Sigmoid colon (tissue), 4 donors: ENCODE measurements around the gene SART3.

Source experiments
- CTCF ChIP-seq, 4 experiments: fragments of 450-650 bp in 3 of 4; fragments of 200-600 bp in 1 of 4; IDR thresholded peaks; one replicate each; pipeline ENCODE4 v1.5.1; 2016 to 2019; ENCODE audit warnings: antibody characterized with exemption in 4 of 4, mild to moderate bottlenecking in 3 of 4, moderate library complexity in 2 of 4
- EP300 ChIP-seq, 4 donors: sonication (generic); formaldehyde crosslinking; IDR thresholded peaks; one replicate each; pipeline ENCODE4 v1.6.1; 2017; ENCODE audit warnings: antibody characterized with exemption in 4 of 4
- POLR2A ChIP-seq, 2 donors: fragments of 450-650 bp; IDR thresholded peaks; one replicate each; pipeline ENCODE4 v1.6.1; 2016; ENCODE audit warnings: antibody characterized with exemption in 2 of 2, mild to moderate bottlenecking in 2 of 2, moderate library complexity in 2 of 2
- POLR2AphosphoS5 ChIP-seq, 4 donors: sonication (generic); formaldehyde crosslinking; IDR thresholded peaks; one replicate each; pipeline ENCODE4 v1.6.1; 2017; ENCODE audit warnings: antibody characterized with exemption in 4 of 4

GRCh38 chr12:108602976-108603704 lies 42.2 kb upstream of the SART3 start:
- TF ChIP-seq CTCF (IDR thresholded peaks at IDR 0.05) (no peak), POLR2A (IDR thresholded peaks at IDR 0.05) (no peak), EP300 (IDR thresholded peaks at IDR 0.05) (no peak), POLR2AphosphoS5 (IDR thresholded peaks at IDR 0.05) (no peak)
